Peyer's patch (tissue), 4 donors: ENCODE results near the gene TUBA1A.

Source experiments
- POLR2A ChIP-seq, 2 donors: fragments of 450-650 bp; IDR thresholded peaks; one replicate each; pipeline ENCODE4 v1.5.1; 2017; ENCODE audit warnings: antibody characterized with exemption in 2 of 2, mild to moderate bottlenecking in 2 of 2, moderate library complexity in 2 of 2
- TF ChIP-seq, protein P1 (sequence below), 6 experiments: fragments of 450-650 bp in 4 of 6; fragments of 200-600 bp in 2 of 6; sonication (generic) in 1 of 6; IDR thresholded peaks; one replicate each; pipeline ENCODE4 v1.5.1; 2017 to 2019; ENCODE audit warnings: antibody characterized with exemption in 6 of 6, mild to moderate bottlenecking in 3 of 6, moderate library complexity in 1 of 6

DNA sequence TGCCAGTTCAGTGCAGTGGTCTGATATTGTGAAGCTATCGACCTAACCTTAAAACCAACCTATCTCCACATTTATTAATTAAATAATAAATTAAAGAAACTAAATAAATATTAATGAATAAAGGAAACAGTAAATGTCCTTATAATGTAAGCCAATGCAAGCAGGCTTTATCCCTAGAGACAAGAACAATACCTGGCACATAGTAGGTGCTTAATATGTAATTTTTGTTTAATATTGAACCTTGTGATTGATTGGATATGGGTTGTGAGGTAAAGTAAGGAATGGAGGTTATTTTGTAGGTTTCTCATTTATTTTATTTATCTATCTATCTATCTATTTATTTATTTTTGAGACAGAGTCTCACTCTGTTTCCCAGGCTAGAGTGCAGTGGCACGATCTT, 49.9 kb downstream of the TUBA1A start:
- TF ChIP-seq, protein P1, sequence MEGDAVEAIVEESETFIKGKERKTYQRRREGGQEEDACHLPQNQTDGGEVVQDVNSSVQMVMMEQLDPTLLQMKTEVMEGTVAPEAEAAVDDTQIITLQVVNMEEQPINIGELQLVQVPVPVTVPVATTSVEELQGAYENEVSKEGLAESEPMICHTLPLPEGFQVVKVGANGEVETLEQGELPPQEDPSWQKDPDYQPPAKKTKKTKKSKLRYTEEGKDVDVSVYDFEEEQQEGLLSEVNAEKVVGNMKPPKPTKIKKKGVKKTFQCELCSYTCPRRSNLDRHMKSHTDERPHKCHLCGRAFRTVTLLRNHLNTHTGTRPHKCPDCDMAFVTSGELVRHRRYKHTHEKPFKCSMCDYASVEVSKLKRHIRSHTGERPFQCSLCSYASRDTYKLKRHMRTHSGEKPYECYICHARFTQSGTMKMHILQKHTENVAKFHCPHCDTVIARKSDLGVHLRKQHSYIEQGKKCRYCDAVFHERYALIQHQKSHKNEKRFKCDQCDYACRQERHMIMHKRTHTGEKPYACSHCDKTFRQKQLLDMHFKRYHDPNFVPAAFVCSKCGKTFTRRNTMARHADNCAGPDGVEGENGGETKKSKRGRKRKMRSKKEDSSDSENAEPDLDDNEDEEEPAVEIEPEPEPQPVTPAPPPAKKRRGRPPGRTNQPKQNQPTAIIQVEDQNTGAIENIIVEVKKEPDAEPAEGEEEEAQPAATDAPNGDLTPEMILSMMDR (IDR thresholded peaks at IDR 0.05), result no peak
- TF ChIP-seq POLR2A (IDR thresholded peaks at IDR 0.05), result no peak
